ENCODE results near the gene DAW1. TPM values are rescaled to one million over a fixed set of nuclear protein-coding genes. Genes with fewer than 3 reads are reported as not detected.

The DAW1 gene
- total RNA-seq, 1 donor from 2014 or later, result 0.86 TPM

- Histone ChIP-seq H3K79me2 (ENCODE audit: insufficient read depth, low read length) (no peaks in the 10 kb centered on the region), H3K9ac (ENCODE audit: low read length) (no peak overlapping the region), H3K27me3 (ENCODE audit: insufficient read depth, low read length) (no peaks in the 10 kb centered on the region), H4K20me1 (ENCODE audit: insufficient read depth, low read length) (no peaks in the 10 kb centered on the region), H2AFZ (ENCODE audit: low read depth, low read length) (no peak overlapping the region), H3K36me3 (ENCODE audit: insufficient read depth, low read length) (no peaks in the 10 kb centered on the region), H3K9me3 (ENCODE audit: insufficient read depth, low read depth, low read length) (no peaks in the 10 kb centered on the region), H3K4me3 (ENCODE audit: insufficient read depth, low read depth, low read length) (no peak overlapping the region), H3K4me2 (ENCODE audit: low read length) (no peak overlapping the region), H3K4me1 (ENCODE audit: insufficient read depth, low read length) (no peaks in the 10 kb centered on the region), H3K27ac (ENCODE audit: low read depth, low read length) (no peak overlapping the region)
- H3K27me3 Mint-ChIP-seq (ENCODE audit: low read depth, unreplicated experiment), result peaks cover 3% of the 10 kb centered on the region
- H3K9me3 Mint-ChIP-seq (ENCODE audit: unreplicated experiment), result no peaks in the 10 kb centered on the region
- H3K4me3 Mint-ChIP-seq (ENCODE audit: unreplicated experiment), result no peak overlapping the region
- no peaks in the 10 kb centered on the region for H3K36me3 Mint-ChIP-seq (ENCODE audit: low read depth, unreplicated experiment)
- DNase-seq (ENCODE audit: low read depth) (no peak), FAIRE-seq (no peak)
- TF ChIP-seq CTCF (IDR thresholded peaks at IDR 0.05; ENCODE audit: insufficient read depth, low read depth, low read length), result no peak
- no peak for TF ChIP-seq EZH2 (IDR thresholded peaks at IDR 0.05; ENCODE audit: insufficient read depth, low read length)
- H3K4me1 Mint-ChIP-seq (ENCODE audit: low read depth, unreplicated experiment), result no peaks in the 10 kb centered on the region
- no peak overlapping the region for H3K27ac Mint-ChIP-seq (ENCODE audit: unreplicated experiment)
Observed at GRCh38 chr2:227846831-227847230, 24.6 kb upstream of the DAW1 start.

- Mint-ChIP-seq H3K27ac (ENCODE audit: unreplicated experiment) (no peak overlapping the region), H3K36me3 (ENCODE audit: low read depth, unreplicated experiment) (no peaks in the 10 kb centered on the region), H3K9me3 (ENCODE audit: unreplicated experiment) (no peaks in the 10 kb centered on the region), H3K4me1 (ENCODE audit: low read depth, unreplicated experiment) (peaks cover under 1% of the 10 kb centered on the region), H3K27me3 (ENCODE audit: low read depth, unreplicated experiment) (peaks cover 3% of the 10 kb centered on the region), H3K4me3 (ENCODE audit: unreplicated experiment) (no peak overlapping the region)
- H3K27me3 ChIP-seq (ENCODE audit: insufficient read depth, low read length), result no peaks in the 10 kb centered on the region
- no peak overlapping the region for H3K27ac ChIP-seq (ENCODE audit: low read depth, low read length)
- no peak overlapping the region for H3K4me2 ChIP-seq (ENCODE audit: low read length)
- no peak overlapping the region for H3K9ac ChIP-seq (ENCODE audit: low read length)
- TF ChIP-seq CTCF (IDR thresholded peaks at IDR 0.05; ENCODE audit: insufficient read depth, low read depth, low read length), result no peak
- no peak for TF ChIP-seq EZH2 (IDR thresholded peaks at IDR 0.05; ENCODE audit: insufficient read depth, low read length)
- no peaks in the 10 kb centered on the region for H4K20me1 ChIP-seq (ENCODE audit: insufficient read depth, low read length)
- H2AFZ ChIP-seq (ENCODE audit: low read depth, low read length), result no peak overlapping the region
- H3K36me3 ChIP-seq (ENCODE audit: insufficient read depth, low read length), result no peaks in the 10 kb centered on the region
- no peaks in the 10 kb centered on the region for H3K79me2 ChIP-seq (ENCODE audit: insufficient read depth, low read length)
- no peak overlapping the region for H3K4me3 ChIP-seq (ENCODE audit: insufficient read depth, low read depth, low read length)
- FAIRE-seq (no peak), DNase-seq (ENCODE audit: low read depth) (no peak)
- H3K4me1 ChIP-seq (ENCODE audit: insufficient read depth, low read length), result peaks cover 5% of the 10 kb centered on the region
- no peaks in the 10 kb centered on the region for H3K9me3 ChIP-seq (ENCODE audit: insufficient read depth, low read depth, low read length)
Observed at GRCh38 chr2:227848146-227848545, 23.3 kb upstream of the DAW1 start.

GRCh38 chr2:227848586-227848985, 22.8 kb upstream of the DAW1 start:
- no peaks in the 10 kb centered on the region for H3K9me3 Mint-ChIP-seq (ENCODE audit: unreplicated experiment)

More at GRCh38 chr2:227848586-227848985, 22.8 kb upstream of the DAW1 start:
- Histone ChIP-seq H3K9ac (ENCODE audit: low read length) (no peak overlapping the region), H3K79me2 (ENCODE audit: insufficient read depth, low read length) (no peaks in the 10 kb centered on the region), H2AFZ (ENCODE audit: low read depth, low read length) (no peak overlapping the region), H3K36me3 (ENCODE audit: insufficient read depth, low read length) (no peaks in the 10 kb centered on the region), H3K9me3 (ENCODE audit: insufficient read depth, low read depth, low read length) (no peaks in the 10 kb centered on the region), H4K20me1 (ENCODE audit: insufficient read depth, low read length) (no peaks in the 10 kb centered on the region), H3K4me2 (ENCODE audit: low read length) (no peak overlapping the region), H3K4me1 (ENCODE audit: insufficient read depth, low read length) (peaks cover 8% of the 10 kb centered on the region), H3K4me3 (ENCODE audit: insufficient read depth, low read depth, low read length) (no peak overlapping the region), H3K27me3 (ENCODE audit: insufficient read depth, low read length) (no peaks in the 10 kb centered on the region), H3K27ac (ENCODE audit: low read depth, low read length) (no peak overlapping the region)
- FAIRE-seq (no peak), DNase-seq (ENCODE audit: low read depth) (no peak)
- Mint-ChIP-seq H3K4me1 (ENCODE audit: low read depth, unreplicated experiment) (peaks cover 5% of the 10 kb centered on the region), H3K27ac (ENCODE audit: unreplicated experiment) (no peak overlapping the region), H3K36me3 (ENCODE audit: low read depth, unreplicated experiment) (no peaks in the 10 kb centered on the region), H3K4me3 (ENCODE audit: unreplicated experiment) (no peak overlapping the region), H3K27me3 (ENCODE audit: low read depth, unreplicated experiment) (peaks cover 3% of the 10 kb centered on the region)
- TF ChIP-seq EZH2 (IDR thresholded peaks at IDR 0.05; ENCODE audit: insufficient read depth, low read length) (no peak), CTCF (IDR thresholded peaks at IDR 0.05; ENCODE audit: insufficient read depth, low read depth, low read length) (no peak)
